Measurements from ENCODE around the gene THSD4.

The THSD4 gene

DNA sequence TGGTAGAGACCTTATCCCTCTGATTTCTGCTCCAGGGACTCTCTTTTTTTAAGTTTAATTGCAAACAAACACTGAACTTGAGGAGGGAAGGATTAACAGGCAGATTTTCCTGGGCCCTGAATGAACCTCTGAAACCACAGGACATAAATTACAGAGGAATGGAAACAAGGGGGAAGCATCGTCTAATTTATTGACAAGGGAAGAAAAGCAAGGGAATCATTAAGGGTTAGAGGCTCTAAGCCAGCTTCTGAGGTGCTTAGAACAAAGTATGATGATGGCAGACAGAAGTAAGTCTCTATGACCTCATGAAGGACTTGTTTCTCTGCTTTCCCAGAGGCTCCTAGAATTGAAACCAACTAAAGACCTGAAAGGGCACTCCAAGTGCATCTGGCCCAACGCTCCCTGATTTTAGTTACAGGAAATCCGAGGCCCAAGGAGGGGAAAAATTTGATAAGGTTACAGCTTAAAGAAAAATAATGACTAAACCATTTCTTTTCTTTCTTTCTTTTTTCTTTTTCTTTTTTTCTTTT, 450.4 kb downstream of the THSD4 start:
- peak; percentile 35 for DNase-seq (ENCODE audit: low read depth, low spot score)
- in situ Hi-C loops (cut with HindIII; ENCODE audit: low sequenced_read_pairs), result no loop called here
- no peak overlapping the region for H3K4me3 ChIP-seq (ENCODE audit: low read depth, low read length)
- TF ChIP-seq, protein P1, sequence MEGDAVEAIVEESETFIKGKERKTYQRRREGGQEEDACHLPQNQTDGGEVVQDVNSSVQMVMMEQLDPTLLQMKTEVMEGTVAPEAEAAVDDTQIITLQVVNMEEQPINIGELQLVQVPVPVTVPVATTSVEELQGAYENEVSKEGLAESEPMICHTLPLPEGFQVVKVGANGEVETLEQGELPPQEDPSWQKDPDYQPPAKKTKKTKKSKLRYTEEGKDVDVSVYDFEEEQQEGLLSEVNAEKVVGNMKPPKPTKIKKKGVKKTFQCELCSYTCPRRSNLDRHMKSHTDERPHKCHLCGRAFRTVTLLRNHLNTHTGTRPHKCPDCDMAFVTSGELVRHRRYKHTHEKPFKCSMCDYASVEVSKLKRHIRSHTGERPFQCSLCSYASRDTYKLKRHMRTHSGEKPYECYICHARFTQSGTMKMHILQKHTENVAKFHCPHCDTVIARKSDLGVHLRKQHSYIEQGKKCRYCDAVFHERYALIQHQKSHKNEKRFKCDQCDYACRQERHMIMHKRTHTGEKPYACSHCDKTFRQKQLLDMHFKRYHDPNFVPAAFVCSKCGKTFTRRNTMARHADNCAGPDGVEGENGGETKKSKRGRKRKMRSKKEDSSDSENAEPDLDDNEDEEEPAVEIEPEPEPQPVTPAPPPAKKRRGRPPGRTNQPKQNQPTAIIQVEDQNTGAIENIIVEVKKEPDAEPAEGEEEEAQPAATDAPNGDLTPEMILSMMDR (IDR thresholded peaks at IDR 0.05; ENCODE audit: low read depth, low read length), result no peak

DNA sequence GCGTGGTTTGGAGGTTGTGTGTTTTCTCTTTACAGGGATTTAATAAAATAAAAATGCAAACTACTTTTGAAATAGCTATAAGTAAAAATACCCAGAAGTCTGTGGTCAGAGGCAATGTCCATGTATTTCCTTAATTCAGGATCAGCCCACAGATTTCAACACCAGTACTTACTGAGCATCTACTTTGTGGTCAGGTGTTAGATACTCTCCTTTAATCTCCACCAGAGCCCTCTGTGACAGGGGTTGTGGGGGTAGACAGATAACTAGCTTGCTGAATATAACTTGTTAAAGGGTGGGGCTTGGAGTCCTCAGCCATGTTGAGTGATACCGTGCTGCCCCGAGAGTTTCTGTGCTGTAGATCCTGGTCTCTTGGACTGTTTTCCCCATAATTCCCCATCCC, 451.0 kb downstream of the THSD4 start:
- H3K4me3 ChIP-seq (ENCODE audit: low read depth, low read length), result no peak overlapping the region
- no peak for DNase-seq (ENCODE audit: low read depth, low spot score)
- in situ Hi-C loops (cut with HindIII; ENCODE audit: low sequenced_read_pairs), result no loop called here
- TF ChIP-seq, protein P1 (IDR thresholded peaks at IDR 0.05; ENCODE audit: low read depth, low read length), result no peak

DNA sequence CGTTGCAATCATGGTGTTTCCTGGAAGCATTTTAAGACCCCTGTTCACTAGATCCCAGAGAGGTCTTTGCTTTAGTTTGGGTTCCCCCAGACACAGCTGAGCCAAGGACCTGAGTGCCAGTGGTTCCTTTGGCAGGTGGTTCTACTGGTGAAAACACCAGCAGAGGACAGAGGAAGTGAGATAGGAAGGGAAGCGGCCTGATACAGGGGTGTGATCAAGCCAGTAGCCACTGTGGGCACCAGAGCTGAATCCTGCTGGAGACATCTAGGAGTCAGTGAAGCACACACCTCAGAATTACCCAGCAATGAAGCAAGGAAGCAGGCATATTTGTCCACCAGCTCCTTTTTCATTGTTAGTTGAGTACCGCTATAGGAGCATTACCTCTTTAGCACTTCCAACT, 451.9 kb downstream of the THSD4 start:
- TF ChIP-seq, protein P1 (IDR thresholded peaks at IDR 0.05; ENCODE audit: low read depth, low read length), result no peak
- H3K4me3 ChIP-seq (ENCODE audit: low read depth, low read length), result no peak overlapping the region
- DNase-seq (ENCODE audit: low read depth, low spot score), result no peak
- in situ Hi-C loops (cut with HindIII; ENCODE audit: low sequenced_read_pairs), result no loop called here

DNA sequence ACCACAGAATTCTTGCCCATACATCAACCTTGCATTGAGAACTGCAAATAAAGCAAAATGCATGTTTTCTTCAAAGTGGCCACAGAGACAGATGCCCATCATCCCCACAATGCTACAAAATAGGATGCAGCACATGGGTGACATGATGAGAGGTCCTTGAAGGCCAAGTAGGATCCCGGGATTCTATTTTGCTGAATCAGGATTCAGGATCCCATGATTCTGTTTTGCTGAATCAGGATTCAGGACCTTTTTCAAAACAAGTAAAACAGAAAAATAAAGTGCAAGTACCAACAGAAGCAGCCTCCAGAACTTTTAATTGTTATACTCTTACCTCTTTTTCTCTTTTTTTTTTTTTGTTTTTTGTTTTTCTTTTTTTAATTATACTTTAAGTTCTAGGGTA, 453.0 kb downstream of the THSD4 start:
- in situ Hi-C loops (cut with HindIII; ENCODE audit: low sequenced_read_pairs), result no loop called here
- no peak overlapping the region for H3K4me3 ChIP-seq (ENCODE audit: low read depth, low read length)
- no peak for DNase-seq (ENCODE audit: low read depth, low spot score)
- TF ChIP-seq, protein P1 (IDR thresholded peaks at IDR 0.05; ENCODE audit: low read depth, low read length), result no peak

DNA sequence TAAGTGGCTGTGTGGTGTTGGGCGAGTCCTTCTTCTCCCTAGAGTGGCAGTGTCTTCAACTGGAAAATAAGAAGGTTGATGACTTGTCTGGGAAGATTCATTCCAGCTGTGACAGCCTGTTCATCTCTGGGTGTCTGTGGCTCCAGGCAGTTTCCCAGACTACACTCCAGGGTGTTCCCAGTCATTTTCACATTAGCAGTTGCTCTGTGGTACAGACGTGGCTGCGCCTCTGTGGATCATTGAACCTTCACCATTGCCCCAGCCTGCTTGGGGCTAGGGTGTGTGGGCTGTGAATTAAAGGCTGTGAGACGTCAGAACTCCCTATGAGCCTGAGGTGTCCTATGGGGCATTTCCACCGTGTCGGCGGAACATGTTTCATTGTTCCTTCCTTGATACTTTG, 455.5 kb downstream of the THSD4 start:
- no peak for DNase-seq (ENCODE audit: low read depth, low spot score)
- in situ Hi-C loops (cut with HindIII; ENCODE audit: low sequenced_read_pairs), result no loop called here
- no peak overlapping the region for H3K4me3 ChIP-seq (ENCODE audit: low read depth, low read length)
- TF ChIP-seq, protein P1 (IDR thresholded peaks at IDR 0.05; ENCODE audit: low read depth, low read length), result no peak

DNA sequence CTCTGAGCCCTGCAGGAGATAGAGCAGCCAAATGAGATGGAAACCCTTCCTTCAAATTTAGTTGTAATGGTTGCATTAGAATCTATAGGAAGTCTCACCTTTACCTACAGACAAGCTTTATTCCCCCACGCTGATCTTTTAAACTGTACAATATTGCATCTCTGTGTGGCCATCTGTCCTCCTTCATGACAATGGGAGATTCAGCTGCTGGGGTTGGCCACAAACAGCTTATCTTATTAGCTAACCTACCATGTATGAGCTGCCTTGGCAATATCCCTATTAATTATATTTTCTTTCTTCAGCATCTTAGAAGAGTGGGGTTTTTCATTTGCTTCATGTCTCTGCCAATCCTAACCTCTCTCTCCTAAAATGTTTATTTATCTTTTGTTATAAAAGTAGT, 456.4 kb downstream of the THSD4 start:
- DNase-seq (ENCODE audit: low read depth, low spot score), result no peak
- in situ Hi-C loops (cut with HindIII; ENCODE audit: low sequenced_read_pairs), result no loop called here
- H3K4me3 ChIP-seq (ENCODE audit: low read depth, low read length), result no peak overlapping the region
- TF ChIP-seq, protein P1 (IDR thresholded peaks at IDR 0.05; ENCODE audit: low read depth, low read length), result no peak
